Measurements from ENCODE around the gene SFRP2. TPM values are rescaled to one million over a fixed set of nuclear protein-coding genes. Genes with fewer than 3 reads are reported as not detected.

Gene SFRP2
- total and polyA plus RNA-seq, 12 donors = 0.57 to 23.2 (median 2.5) TPM

GRCh38 chr4:153765894-153766293, 23.0 kb downstream of the SFRP2 start:
- H3K4me3 ChIP-seq = no peak overlapping the region
- H3K9me3 ChIP-seq (replicated peaks in 1 of 3) = no peaks in the 10 kb centered on the region
- H3K4me1 ChIP-seq (replicated peaks in 1 of 2) = no peaks in the 10 kb centered on the region
- H3K36me3 ChIP-seq (replicated peaks in 1 of 2) = no peaks in the 10 kb centered on the region
- no peak for DNase-seq
- H3K27me3 ChIP-seq = no peaks in the 10 kb centered on the region
- WGBS, 4 donors = 83 to 87% (median 84%) methylated on average over 8 of the region's 8 CpGs
- TF ChIP-seq POLR2A (IDR thresholded peaks at IDR 0.05) (no peak), CTCF (IDR thresholded peaks at IDR 0.05) (no peak)
- intact Hi-C loops (cut with DNase I) = no loop called here
- H3K27ac ChIP-seq = no peak overlapping the region

DNA sequence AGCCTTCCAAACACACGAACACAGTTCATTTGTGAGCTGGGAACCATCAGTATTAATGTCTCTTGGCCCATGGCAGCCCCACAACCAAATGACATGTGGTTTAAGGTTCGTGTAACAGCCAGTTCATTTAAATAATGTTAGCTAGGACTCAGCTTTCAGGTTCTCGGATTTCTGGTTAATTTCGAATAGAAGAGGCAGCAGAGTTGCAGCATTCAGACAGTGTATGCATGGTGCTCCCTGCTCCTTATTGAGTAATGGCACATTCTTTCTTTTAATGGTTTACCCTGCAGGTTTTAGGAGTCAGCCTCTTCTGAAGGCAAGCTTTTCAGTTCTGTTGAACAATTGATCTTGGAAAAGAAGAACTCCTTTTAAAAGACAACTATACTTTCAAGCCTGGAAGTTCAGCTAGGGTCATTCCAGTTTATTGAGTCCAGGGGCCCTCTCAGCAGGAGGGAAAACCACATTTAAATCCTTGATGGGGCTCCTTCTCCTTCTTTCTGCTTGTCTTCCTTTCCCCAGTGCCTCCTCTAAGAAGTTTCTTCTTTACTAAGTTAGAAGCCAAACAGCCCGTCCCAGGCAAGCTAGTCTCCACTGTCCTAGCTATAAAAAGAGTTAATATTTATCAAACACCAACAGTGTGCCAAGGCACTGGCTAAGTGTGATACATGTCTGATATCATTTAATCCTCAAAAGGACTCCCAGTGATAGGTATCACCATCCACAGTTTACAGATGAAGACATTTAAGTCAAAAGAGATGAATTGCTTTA, 24.1 kb downstream of the SFRP2 start:
- no peak for DNase-seq
- no peak overlapping the region for H3K27ac ChIP-seq
- H3K27me3 ChIP-seq = peaks cover under 1% of the 10 kb centered on the region
- no peak overlapping the region for H3K4me3 ChIP-seq
- intact Hi-C loops (cut with DNase I) = no loop called here
- 42 to 58% (median 56%) methylated on average over 5 of the region's 5 CpGs for WGBS, 4 donors
- H3K4me1 ChIP-seq (replicated peaks in 1 of 2) = peaks cover 1% of the 10 kb centered on the region in 2 donors
- H3K9me3 ChIP-seq (replicated peaks in 1 of 3) = no peaks in the 10 kb centered on the region
- TF ChIP-seq CTCF (IDR thresholded peaks at IDR 0.05) = no peak
- TF ChIP-seq POLR2A (IDR thresholded peaks at IDR 0.05) = no peak
- H3K36me3 ChIP-seq (replicated peaks in 1 of 2) = no peaks in the 10 kb centered on the region

- Histone ChIP-seq H3K4me1 (replicated peaks in 1 of 2) (peaks cover 5 to 8% of the 10 kb centered on the region in 2 donors), H3K4me3 (no peak overlapping the region), H3K9me3 (replicated peaks in 1 of 3) (no peaks in the 10 kb centered on the region), H3K27ac (no peak overlapping the region), H3K36me3 (replicated peaks in 1 of 2) (no peaks in the 10 kb centered on the region), H3K27me3 (peaks cover 8% of the 10 kb centered on the region)
- 92 to 100% (median 94%) methylated on average over 1 of the region's 1 CpG for WGBS, 4 donors
- intact Hi-C loops (cut with DNase I) = no loop called here
- TF ChIP-seq CTCF (IDR thresholded peaks at IDR 0.05) (no peak), POLR2A (IDR thresholded peaks at IDR 0.05) (no peak)
- no peak for DNase-seq
Measured at GRCh38 chr4:153763404-153763803, 25.5 kb downstream of the SFRP2 start.

DNA sequence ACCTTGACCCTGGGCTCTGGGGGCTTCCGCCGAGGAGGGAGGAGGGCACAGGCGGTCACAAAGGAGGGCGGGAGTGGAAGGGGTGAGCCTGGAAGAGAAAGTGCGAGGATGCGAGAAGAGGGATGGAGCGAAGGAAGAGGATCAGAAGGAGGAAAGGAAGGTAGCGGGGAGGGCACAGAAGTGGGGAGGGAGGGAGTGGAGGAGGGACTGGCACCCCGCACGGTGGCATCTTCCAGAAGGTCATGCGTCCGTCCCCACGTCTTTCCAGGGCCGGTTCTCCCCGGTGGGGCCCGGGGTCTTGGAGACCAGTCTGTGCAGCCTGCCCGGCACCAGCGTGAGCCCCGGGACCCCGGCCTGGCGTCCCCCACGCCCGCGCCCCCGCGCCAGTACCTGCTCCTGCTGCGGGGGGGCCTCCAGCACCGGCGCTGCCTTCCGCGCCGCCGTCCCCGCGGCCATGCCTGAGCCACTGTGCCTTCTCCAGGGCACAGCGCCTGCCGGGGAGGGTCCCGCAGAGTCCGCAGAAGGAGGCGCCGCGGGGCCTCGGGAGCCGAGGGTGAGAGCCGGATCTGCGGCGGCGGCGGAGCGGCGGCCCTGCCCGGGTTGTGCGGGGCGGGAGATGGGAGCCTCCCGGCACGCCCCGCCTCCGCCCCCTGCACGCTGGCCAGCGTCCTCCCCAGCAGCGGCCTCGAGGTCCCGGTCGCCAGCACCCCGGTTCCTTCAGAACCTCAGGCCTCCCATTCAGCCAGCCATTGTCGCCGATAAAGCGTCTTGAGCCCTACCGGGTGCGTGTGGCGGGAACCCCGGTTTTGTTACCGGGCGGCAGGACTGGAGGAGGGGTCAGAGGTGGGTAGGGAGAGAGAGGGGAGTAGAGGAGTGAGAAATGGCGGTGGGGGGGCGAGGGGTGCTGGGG, 29.2 kb downstream of the SFRP2 start, which contains the start of gene RNF175:
Gene RNF175 (minus strand): TSS at position 618 of the 910 bp plus-strand sequence. CDS start 162 bp downstream, at position 456.
- WGBS, 4 donors = 7 to 19% (median 8%) methylated on average over 25 to 76 of the region's 76 CpGs
- Histone ChIP-seq H3K4me1 (replicated peaks in 1 of 2) (peaks cover 5 to 8% of the 10 kb centered on the region in 2 donors), H3K27me3 (peaks cover 8% of the 10 kb centered on the region), H3K9me3 (replicated peaks in 1 of 3) (no peaks in the 10 kb centered on the region), H3K36me3 (replicated peaks in 1 of 2) (no peaks in the 10 kb centered on the region), H3K27ac (no peak within 1 kb of the TSS), H3K4me3 (peak within 1 kb of the TSS in 2 of 4 donors; percentile 2 to 46)
- no peak for TF ChIP-seq POLR2A (IDR thresholded peaks at IDR 0.05)
- TF ChIP-seq CTCF (IDR thresholded peaks at IDR 0.05) = no peak
- intact Hi-C loops (cut with DNase I) = no loop called here
- peak in 1 of 7 donors; percentile 14 for DNase-seq

All from adrenal gland (tissue), 12 donors.